ENCODE results near the gene TTI1. TPM values are rescaled to one million over a fixed set of nuclear protein-coding genes. Genes with fewer than 3 reads are reported as not detected.
A peak's percentile ranks its signal among the peaks of the same experiment; 100 is the strongest.

The TTI1 gene
- total RNA-seq, 1 experiment from 2014 or later: 37.7 TPM

GRCh38 chr20:38057351-38057972 is 24.2 kb upstream of the TTI1 start:
- DNase-seq (ENCODE audit: low spot score): peak; percentile 77
- in situ Hi-C loops (cut with HindIII; ENCODE audit: low sequenced_read_pairs): no loop called here

- in situ Hi-C loops (cut with HindIII; ENCODE audit: low sequenced_read_pairs): no loop called here
- DNase-seq (ENCODE audit: low spot score): no peak
Observed at GRCh38 chr20:38055848-38056247, 22.6 kb upstream of the TTI1 start.

GRCh38 chr20:38055294-38055693 is 22.0 kb upstream of the TTI1 start:
- no peak for DNase-seq (ENCODE audit: low spot score)
- in situ Hi-C loops (cut with HindIII; ENCODE audit: low sequenced_read_pairs): no loop called here

- no peak for DNase-seq (ENCODE audit: low spot score)
- in situ Hi-C loops (cut with HindIII; ENCODE audit: low sequenced_read_pairs): no loop called here
Observed at GRCh38 chr20:38054647-38055046, 21.4 kb upstream of the TTI1 start.

GRCh38 chr20:38052870-38053269 is 19.6 kb upstream of the TTI1 start:
- in situ Hi-C loops (cut with HindIII; ENCODE audit: low sequenced_read_pairs): no loop called here
- DNase-seq (ENCODE audit: low spot score): no peak

- in situ Hi-C loops (cut with HindIII; ENCODE audit: low sequenced_read_pairs): no loop called here
- no peak for DNase-seq (ENCODE audit: low spot score)
Observed at GRCh38 chr20:38050686-38051085, 17.4 kb upstream of the TTI1 start.

GRCh38 chr20:38049800-38050199 is 16.5 kb upstream of the TTI1 start:
- peak; percentile 14 for DNase-seq (ENCODE audit: low spot score)
- in situ Hi-C loops (cut with HindIII; ENCODE audit: low sequenced_read_pairs): no loop called here

GRCh38 chr20:38046572-38046971 is 13.3 kb upstream of the TTI1 start:
- in situ Hi-C loops (cut with HindIII; ENCODE audit: low sequenced_read_pairs): no loop called here
- DNase-seq (ENCODE audit: low spot score): no peak

- in situ Hi-C loops (cut with HindIII; ENCODE audit: low sequenced_read_pairs): no loop called here
- DNase-seq (ENCODE audit: low spot score): no peak
Observed at GRCh38 chr20:38044685-38045084, 11.4 kb upstream of the TTI1 start.

- in situ Hi-C loops (cut with HindIII; ENCODE audit: low sequenced_read_pairs): no loop called here
- DNase-seq (ENCODE audit: low spot score): no peak
Observed at GRCh38 chr20:38043512-38044300, 10.4 kb upstream of the TTI1 start.

GRCh38 chr20:38040276-38040675 is 7.0 kb upstream of the TTI1 start:
- in situ Hi-C loops (cut with HindIII; ENCODE audit: low sequenced_read_pairs): no loop called here
- no peak for DNase-seq (ENCODE audit: low spot score)

GRCh38 chr20:38036366-38036765 is 3.1 kb upstream of the TTI1 start:
- no peak for DNase-seq (ENCODE audit: low spot score)
- in situ Hi-C loops (cut with HindIII; ENCODE audit: low sequenced_read_pairs): no loop called here

GRCh38 chr20:38034961-38035360 is 1.7 kb upstream of the TTI1 start:
- in situ Hi-C loops (cut with HindIII; ENCODE audit: low sequenced_read_pairs): no loop called here
- no peak for DNase-seq (ENCODE audit: low spot score)

- DNase-seq (ENCODE audit: low spot score): peak; percentile 9
Observed at GRCh38 chr20:38034108-38034649, 923 bp upstream of the TTI1 start.

GRCh38 chr20:38032585-38033329 is 499 bp downstream of the TTI1 start:
- no peak for DNase-seq (ENCODE audit: low spot score)

More at GRCh38 chr20:38034108-38034649, 923 bp upstream of the TTI1 start:
- in situ Hi-C loops (cut with HindIII; ENCODE audit: low sequenced_read_pairs): no loop called here

GRCh38 chr20:38031957-38032356 is 1.3 kb downstream of the TTI1 start:
- in situ Hi-C loops (cut with HindIII; ENCODE audit: low sequenced_read_pairs): no loop called here
- DNase-seq (ENCODE audit: low spot score): no peak

More at GRCh38 chr20:38032585-38033329, 499 bp downstream of the TTI1 start:
- in situ Hi-C loops (cut with HindIII; ENCODE audit: low sequenced_read_pairs): no loop called here

GRCh38 chr20:38029453-38029852 is 3.8 kb downstream of the TTI1 start:
- DNase-seq (ENCODE audit: low spot score): no peak
- in situ Hi-C loops (cut with HindIII; ENCODE audit: low sequenced_read_pairs): no loop called here

GRCh38 chr20:38024496-38024895 is 8.8 kb downstream of the TTI1 start:
- in situ Hi-C loops (cut with HindIII; ENCODE audit: low sequenced_read_pairs): no loop called here
- DNase-seq (ENCODE audit: low spot score): no peak

GRCh38 chr20:38023181-38024001 is 9.9 kb downstream of the TTI1 start:
- in situ Hi-C loops (cut with HindIII; ENCODE audit: low sequenced_read_pairs): no loop called here

More at GRCh38 chr20:38023181-38024001, 9.9 kb downstream of the TTI1 start:
- no peak for DNase-seq (ENCODE audit: low spot score)
